AG09319 (cell line): Measurements from ENCODE around the gene ARHGEF4.

Experiments used
- DNase-seq: peaks from one replicate; pipeline ENCODE4 v3.0.0-alpha.2; 2010; ENCODE audit warnings: low read depth; ENCODE audit errors: extremely low read depth
- CTCF ChIP-seq: IDR thresholded peaks from 2 replicates; pipeline ENCODE4 v1.5.1; 2011; ENCODE audit warnings: low read depth, mild to moderate bottlenecking, inconsistent platforms, low read length, moderate library complexity

ARHGEF4 gene

DNA sequence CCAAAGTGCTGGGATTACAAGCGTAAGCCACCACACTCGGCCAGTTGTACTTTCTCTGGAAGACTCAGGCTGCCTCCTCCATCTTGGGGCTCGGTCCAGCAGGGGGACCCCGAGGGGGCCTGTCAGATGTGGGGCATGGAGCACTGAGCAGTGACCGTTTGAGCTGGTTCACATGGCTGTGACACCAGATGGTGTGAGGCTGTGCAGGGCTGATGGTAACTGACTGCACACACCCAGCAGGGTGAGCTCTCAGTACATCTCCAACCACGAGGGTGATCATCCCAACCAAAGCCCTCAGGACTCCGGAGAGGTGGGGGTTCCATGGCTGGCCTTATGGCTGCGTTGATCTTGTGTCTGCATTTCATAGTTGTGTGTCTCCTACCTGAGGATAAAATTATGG is 193.1 kb downstream of the ARHGEF4 start:
- TF ChIP-seq CTCF = no peak
- no peak for DNase-seq

DNA sequence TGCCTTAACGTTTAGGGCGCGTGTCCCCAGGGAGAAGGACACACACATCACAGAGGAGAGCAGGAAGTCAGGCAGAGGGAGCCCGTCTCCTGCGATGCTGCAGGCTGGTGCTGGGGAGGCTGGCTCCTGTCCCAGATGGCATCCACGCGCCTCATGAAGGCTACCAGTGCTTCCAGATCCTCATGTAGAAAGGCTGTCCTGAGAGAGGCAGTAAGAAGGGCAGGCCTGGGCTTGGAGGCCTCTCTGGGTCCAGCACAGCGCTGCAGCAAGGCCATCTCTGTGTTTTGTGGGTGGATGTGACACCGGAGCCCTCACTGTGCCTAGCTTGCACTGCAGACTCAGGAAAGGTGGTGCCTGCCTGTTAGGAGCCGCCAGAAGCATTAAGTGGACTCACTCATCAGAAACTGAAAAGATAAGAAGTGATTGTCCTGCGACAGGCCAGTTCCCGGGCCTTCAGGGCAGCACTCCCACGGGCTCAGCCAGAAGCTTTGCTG is 193.8 kb downstream of the ARHGEF4 start:
- no peak for DNase-seq
- TF ChIP-seq CTCF = no peak

GRCh38 chr2:131031431-131031841 is 194.7 kb downstream of the ARHGEF4 start:
- no peak for TF ChIP-seq CTCF
- no peak for DNase-seq

DNA sequence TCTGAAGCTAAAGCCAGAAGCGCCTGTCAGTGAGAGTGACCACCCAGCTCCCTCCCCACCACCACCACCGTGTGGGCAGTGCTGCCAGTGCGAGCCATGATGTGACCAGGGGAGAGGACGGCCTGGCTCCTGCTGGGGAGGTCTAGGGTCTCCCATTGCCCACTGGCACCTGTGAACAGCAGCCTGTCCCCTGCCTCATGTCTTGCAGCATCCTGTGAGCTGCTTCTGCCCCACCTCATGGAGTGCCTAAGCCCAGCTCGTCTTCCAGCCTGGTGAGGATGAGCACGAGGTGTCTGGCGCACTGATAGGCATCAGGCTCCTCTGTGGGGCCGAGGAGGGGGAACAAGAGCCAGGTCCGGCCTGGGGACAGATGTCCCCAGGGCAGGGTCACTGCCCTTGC is 195.2 kb downstream of the ARHGEF4 start:
- no peak for DNase-seq
- no peak for TF ChIP-seq CTCF

DNA sequence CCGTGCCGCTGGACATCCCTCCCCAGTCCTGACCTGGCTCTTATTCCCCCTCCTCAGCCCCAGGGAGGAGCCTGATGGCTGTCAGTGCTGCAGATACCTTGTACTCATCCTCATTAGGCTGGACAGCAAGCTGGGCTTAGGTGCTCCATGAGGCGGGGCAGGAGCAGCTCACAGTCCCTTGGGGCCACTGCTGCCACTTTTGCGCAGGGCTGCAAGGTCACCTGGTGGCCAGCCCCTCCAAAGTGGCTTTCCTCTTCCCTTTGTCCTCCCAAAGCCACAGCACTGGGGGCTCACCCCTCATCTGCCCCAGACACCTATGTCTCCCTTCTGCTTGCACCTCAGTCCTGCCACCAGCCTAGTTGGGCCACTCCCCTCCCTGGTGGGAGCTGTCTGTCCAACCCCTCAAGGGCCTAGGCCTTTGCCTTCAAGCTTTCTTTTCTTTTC is 195.7 kb downstream of the ARHGEF4 start:
- DNase-seq = no peak
- TF ChIP-seq CTCF = no peak

DNA sequence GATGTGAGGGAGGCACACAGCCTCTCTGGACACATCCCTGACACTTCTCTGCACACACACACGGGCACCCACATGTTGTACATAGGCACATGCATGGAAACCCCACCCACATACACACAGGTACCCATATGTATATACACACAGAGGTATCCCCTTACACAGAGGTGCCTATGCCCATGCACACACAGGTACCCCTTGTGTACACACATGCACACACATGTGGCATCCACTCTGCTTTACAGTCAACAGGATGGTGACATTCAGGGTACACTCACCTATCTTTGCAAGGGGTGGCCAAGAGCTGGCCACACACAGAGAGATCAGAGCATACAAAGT is 197.0 kb downstream of the ARHGEF4 start:
- TF ChIP-seq CTCF = no peak
- no peak for DNase-seq

GRCh38 chr2:131034122-131035051 is 197.7 kb downstream of the ARHGEF4 start:
- TF ChIP-seq CTCF = no peak
- no peak for DNase-seq
